Left lobe of liver (tissue), 2 donors: Measurements from ENCODE around the gene TTC28. TPM values are rescaled to one million over a fixed set of nuclear protein-coding genes. Genes with fewer than 3 reads are reported as not detected.
"Not testable (repeated sequence)": the region's sequence is repeated elsewhere in the genome, so short reads cannot be mapped to it uniquely, and the experiment has no call there.

Source experiments
- ATAC-seq: fragments of 200-7000 bp; cut with Tn5 transposase; one replicate; pipeline ENCODE4 v1.9.1; 2020; ENCODE audit warnings: mild to moderate bottlenecking, moderate library complexity
- DNase-seq: peaks from one replicate; pipeline ENCODE4 v3.0.0-alpha.2; 2020; ENCODE audit warnings: low spot score
- total RNA-seq: library from RNA; stranded (reverse); gene quantifications from one replicate; pipeline ENCODE4 v1.2.1, GENCODE V29; 2021
- donor health status: DM: no; HTN: no; CAD: no; lungs with moderate emphysema.
- donor health status: DM: no; HTN: yes; CAD: no.

TTC28 gene
- total RNA-seq, 1 donor from 2014 or later: 12.3 TPM

- DNase-seq (no peak), ATAC-seq (no peak)
Observed at GRCh38 chr22:28208787-28209186, 470.9 kb downstream of the TTC28 start.

GRCh38 chr22:28208036-28208435 is 471.6 kb downstream of the TTC28 start:
- DNase-seq (no peak), ATAC-seq (no peak)

- no peak for DNase-seq
- ATAC-seq: no peak
Observed at GRCh38 chr22:28207281-28208030, 472.2 kb downstream of the TTC28 start.

GRCh38 chr22:28205926-28206325 is 473.7 kb downstream of the TTC28 start:
- DNase-seq (no peak), ATAC-seq (no peak)

GRCh38 chr22:28204382-28204781 is 475.3 kb downstream of the TTC28 start:
- DNase-seq (no peak), ATAC-seq (no peak)

GRCh38 chr22:28203286-28203685 is 476.4 kb downstream of the TTC28 start:
- no peak for DNase-seq
- ATAC-seq: no peak

- DNase-seq: no peak
- ATAC-seq: no peak
Observed at GRCh38 chr22:28198692-28199091, 480.9 kb downstream of the TTC28 start.

GRCh38 chr22:28191571-28191970 is 488.1 kb downstream of the TTC28 start:
- not testable (repeated sequence) for DNase-seq, ATAC-seq

GRCh38 chr22:28188178-28188879 is 491.3 kb downstream of the TTC28 start:
- DNase-seq (no peak), ATAC-seq (no peak)

- ATAC-seq (no peak), DNase-seq (no peak)
Observed at GRCh38 chr22:28187612-28188011, 492.0 kb downstream of the TTC28 start.

- no peak for ATAC-seq
Observed at GRCh38 chr22:28186641-28187040, 493.0 kb downstream of the TTC28 start.

GRCh38 chr22:28185130-28185529 is 494.5 kb downstream of the TTC28 start:
- no peak for DNase-seq
- peak; percentile 84 for ATAC-seq

More at GRCh38 chr22:28186641-28187040, 493.0 kb downstream of the TTC28 start:
- DNase-seq: no peak

- no peak for DNase-seq
- ATAC-seq: no peak
Observed at GRCh38 chr22:28183078-28183860, 496.4 kb downstream of the TTC28 start.

GRCh38 chr22:28180804-28181731 is 498.6 kb downstream of the TTC28 start:
- no peak for ATAC-seq
- no peak for DNase-seq

- ATAC-seq (peak; percentile 64), DNase-seq (no peak)
Observed at GRCh38 chr22:28179392-28179791, 500.2 kb downstream of the TTC28 start.

- no peak for ATAC-seq
Observed at GRCh38 chr22:28175730-28176492, 503.7 kb downstream of the TTC28 start.

GRCh38 chr22:28174509-28174908 is 505.1 kb downstream of the TTC28 start:
- DNase-seq: no peak
- no peak for ATAC-seq

More at GRCh38 chr22:28175730-28176492, 503.7 kb downstream of the TTC28 start:
- DNase-seq: no peak

GRCh38 chr22:28172892-28173670 is 506.6 kb downstream of the TTC28 start:
- ATAC-seq: no peak
- no peak for DNase-seq

GRCh38 chr22:28171712-28172111 is 507.9 kb downstream of the TTC28 start:
- peak; percentile 53 for ATAC-seq
- DNase-seq: no peak
